Activated naive CD8-positive, alpha-beta T cell treated with anti-CD3 and anti-CD28 coated beads for 36 hours (primary cell): ENCODE data around the gene DNAH2. TPM values are rescaled to one million over a fixed set of nuclear protein-coding genes. Genes with fewer than 3 reads are reported as not detected.

Source experiments
- DNase-seq: peaks from one replicate; pipeline ENCODE4 v3.0.0; 2021
- H3K27ac Mint-ChIP-seq: one replicate; pipeline ENCODE4 v1.8.0; 2022; ENCODE audit warnings: mild to moderate bottlenecking, moderate library complexity, mixed read lengths
- H3K27me3 Mint-ChIP-seq: one replicate; pipeline ENCODE4 v1.8.0; 2022; ENCODE audit warnings: mild to moderate bottlenecking, mixed read lengths
- H3K36me3 Mint-ChIP-seq: one replicate; pipeline ENCODE4 v1.8.0; 2021; ENCODE audit warnings: mild to moderate bottlenecking, mixed read lengths
- H3K4me1 Mint-ChIP-seq: one replicate; pipeline ENCODE4 v1.8.0; 2021; ENCODE audit warnings: mixed read lengths
- H3K4me3 Mint-ChIP-seq: one replicate; pipeline ENCODE4 v1.8.0; 2022; ENCODE audit warnings: mild to moderate bottlenecking, moderate library complexity, mixed read lengths
- H3K9me3 Mint-ChIP-seq: one replicate; pipeline ENCODE4 v1.8.0; 2022; ENCODE audit warnings: mixed read lengths
- total RNA-seq, 2 experiments: library from RNA; stranded (reverse); gene quantifications; one replicate each; pipeline ENCODE4 v1.2.3, GENCODE V29; 2021

DNAH2 gene
- total RNA-seq, 2 experiments from 2014 or later: 0.04 to 0.14 TPM

DNA sequence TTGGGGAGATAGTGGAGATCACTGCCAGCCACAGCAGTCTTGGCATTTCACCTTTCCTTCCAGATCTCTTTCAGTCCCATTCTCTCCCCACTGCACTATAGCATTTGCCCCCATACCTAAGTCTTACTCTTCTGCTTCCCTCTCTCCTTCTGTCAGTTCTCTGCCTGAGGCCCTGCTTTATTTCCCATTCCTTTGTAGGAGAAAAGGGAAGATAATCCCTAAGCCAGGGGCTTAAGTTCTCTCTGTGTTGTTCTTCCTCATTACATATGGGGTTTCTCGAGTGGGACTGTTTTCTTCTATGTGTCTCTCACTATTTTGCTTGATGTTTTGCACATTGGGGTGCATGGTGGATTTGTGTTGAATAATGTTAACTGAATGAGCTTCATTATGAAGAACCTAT, 122.9 kb downstream of the DNAH2 start:
- H3K27me3 Mint-ChIP-seq: no peaks in the 10 kb centered on the region
- peaks cover 14% of the 10 kb centered on the region for H3K36me3 Mint-ChIP-seq
- H3K9me3 Mint-ChIP-seq: no peaks in the 10 kb centered on the region
- peaks cover 61% of the 10 kb centered on the region for H3K4me1 Mint-ChIP-seq
- peak overlapping the region; percentile 84 for H3K4me3 Mint-ChIP-seq
- no peak for DNase-seq
- peak overlapping the region; percentile 90 for H3K27ac Mint-ChIP-seq

DNA sequence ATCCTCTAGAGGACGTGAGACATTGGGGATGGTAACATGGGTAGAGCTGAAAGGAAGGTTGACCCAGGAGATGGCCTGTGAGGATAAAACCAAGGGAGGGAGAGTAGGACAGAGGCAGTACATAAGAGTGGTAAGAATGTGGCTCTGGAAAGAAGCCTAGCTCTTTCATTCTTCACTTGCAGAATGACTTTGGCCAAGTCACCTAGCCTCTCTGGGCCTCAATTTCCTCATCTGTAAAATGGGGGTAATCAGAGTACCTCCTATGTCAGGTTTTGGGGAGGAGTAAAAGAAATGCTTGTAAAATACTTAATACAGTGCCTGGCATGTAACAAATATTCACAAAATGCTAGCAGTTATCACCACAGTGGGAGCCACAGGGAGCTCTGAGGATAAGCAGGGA, 123.3 kb downstream of the DNAH2 start:
- peaks cover 64% of the 10 kb centered on the region for H3K4me1 Mint-ChIP-seq
- DNase-seq: no peak
- H3K27ac Mint-ChIP-seq: peak overlapping the region; percentile 90
- peaks cover 16% of the 10 kb centered on the region for H3K36me3 Mint-ChIP-seq
- peak overlapping the region; percentile 84 for H3K4me3 Mint-ChIP-seq
- no peaks in the 10 kb centered on the region for H3K27me3 Mint-ChIP-seq
- no peaks in the 10 kb centered on the region for H3K9me3 Mint-ChIP-seq

DNA sequence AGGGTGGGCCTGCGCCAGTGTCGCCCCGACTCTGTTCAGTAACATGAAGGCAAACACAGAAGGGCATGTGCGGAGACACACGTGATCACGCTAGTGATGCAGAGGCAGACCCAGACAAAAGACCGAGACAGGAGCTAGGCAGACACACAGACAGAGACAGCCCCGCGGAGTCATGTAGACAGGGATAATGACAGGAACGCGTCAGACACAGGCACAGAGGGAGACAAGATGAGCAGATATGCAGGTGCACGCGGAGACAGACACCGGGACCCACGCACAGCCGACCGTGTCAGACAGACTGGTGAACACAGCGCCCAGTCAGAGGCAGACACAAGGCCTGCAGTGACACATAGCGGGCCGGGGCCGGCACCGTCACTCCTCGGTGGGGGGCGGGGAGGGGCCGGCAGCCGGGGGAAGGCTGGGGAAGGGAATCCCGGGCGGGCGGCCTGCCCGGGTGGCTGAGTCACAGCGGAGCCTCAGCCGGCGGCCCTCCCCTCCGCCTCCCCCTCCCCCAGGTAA, 123.9 kb downstream of the DNAH2 start:
- H3K27me3 Mint-ChIP-seq: no peaks in the 10 kb centered on the region
- H3K4me3 Mint-ChIP-seq: peak overlapping the region; percentile 97
- H3K36me3 Mint-ChIP-seq: peaks cover 16% of the 10 kb centered on the region
- no peaks in the 10 kb centered on the region for H3K9me3 Mint-ChIP-seq
- peaks cover 64% of the 10 kb centered on the region for H3K4me1 Mint-ChIP-seq
- H3K27ac Mint-ChIP-seq: peak overlapping the region; percentile 98
- DNase-seq: peak; percentile 90

DNA sequence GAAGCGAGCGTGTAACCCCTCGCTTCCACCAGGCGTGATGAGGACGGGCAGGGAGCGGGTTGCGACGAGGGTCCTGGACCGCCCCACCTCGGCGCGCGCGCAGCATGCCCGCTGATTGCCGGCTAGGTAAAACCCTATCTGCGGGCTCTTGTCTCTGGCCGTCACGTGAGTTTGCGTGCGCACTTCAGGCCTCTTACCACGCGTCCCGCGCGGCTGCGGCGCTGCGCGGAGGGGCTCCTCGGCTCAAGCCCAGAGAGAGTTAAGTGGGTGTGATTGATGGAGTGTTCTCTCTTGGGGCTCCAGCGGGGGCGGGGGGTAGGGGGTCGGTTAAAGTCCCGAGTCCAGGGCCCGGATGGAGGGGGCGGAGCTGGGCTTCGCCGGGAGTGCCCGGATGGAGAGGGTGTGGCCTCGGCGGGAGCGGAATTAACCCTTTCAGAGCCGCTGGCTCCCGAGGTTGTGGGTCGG, 124.4 kb downstream of the DNAH2 start:
- peak overlapping the region; percentile 97 for H3K4me3 Mint-ChIP-seq
- no peaks in the 10 kb centered on the region for H3K27me3 Mint-ChIP-seq
- peaks cover 16% of the 10 kb centered on the region for H3K36me3 Mint-ChIP-seq
- H3K9me3 Mint-ChIP-seq: no peaks in the 10 kb centered on the region
- peak; percentile 85 for DNase-seq
- H3K4me1 Mint-ChIP-seq: peaks cover 62% of the 10 kb centered on the region
- peak overlapping the region; percentile 98 for H3K27ac Mint-ChIP-seq

DNA sequence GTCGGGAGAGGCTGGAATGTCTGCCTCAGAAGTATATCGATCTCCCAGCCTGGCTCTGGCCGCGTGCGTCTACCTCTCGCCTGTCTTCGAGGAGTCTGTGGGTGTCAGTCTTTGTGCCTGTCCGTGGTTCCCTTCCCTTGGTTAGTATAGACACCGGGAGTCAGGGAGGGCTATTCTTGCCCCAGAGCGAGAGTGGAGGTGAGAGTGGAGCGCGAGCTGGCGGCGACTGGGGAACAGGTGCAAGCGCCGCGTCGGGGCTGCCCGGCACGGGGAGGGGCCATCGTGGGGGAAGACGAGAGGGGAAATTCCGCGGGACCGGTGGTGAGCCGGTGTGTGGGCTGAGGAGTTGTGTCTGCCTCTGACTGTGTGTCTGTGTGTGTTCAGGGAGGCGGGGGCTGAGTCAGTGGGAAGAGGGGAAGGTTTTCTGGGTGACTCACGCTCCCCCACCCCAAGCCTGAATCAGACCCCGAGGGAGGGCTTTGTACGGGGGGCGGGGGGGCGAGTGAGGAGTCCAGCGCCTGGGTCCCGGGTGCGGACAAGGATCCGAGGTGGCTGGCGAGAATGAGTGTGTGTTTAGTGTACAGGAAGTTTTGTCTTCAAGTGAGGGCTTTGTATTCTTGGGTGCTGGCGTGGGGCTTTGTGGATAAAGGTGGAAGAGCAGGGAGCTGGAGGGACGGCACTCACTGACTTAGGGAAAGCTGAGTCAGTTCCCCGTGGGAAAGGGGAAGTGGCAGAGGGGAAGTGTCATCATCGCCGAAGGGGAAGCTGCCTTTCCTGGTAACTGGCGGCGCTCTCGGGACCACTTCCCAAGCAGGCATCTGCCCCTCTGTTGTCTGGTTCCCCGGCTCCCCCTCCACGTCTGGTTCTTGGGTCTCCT, 125.1 kb downstream of the DNAH2 start:
- Mint-ChIP-seq H3K4me3 (peak overlapping the region; percentile 97), H3K27me3 (no peaks in the 10 kb centered on the region), H3K27ac (peak overlapping the region; percentile 98), H3K9me3 (no peaks in the 10 kb centered on the region), H3K36me3 (peaks cover 16% of the 10 kb centered on the region), H3K4me1 (peaks cover 60% of the 10 kb centered on the region)
- DNase-seq: peak; percentile 97

DNA sequence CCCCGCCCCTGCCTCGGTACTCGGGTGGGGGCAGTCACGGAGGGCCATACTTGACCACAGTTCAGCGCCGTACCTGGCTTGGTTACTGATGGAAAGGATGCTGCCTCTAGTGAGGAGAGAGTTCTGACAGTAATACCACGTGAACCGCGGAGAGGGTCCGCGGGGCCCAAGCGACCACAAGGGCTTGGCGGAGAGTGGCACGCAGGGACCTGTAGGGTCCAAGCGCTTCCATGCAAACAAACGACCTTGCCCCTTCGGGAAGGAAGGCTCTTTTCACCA, 125.7 kb downstream of the DNAH2 start:
- Mint-ChIP-seq H3K27me3 (no peaks in the 10 kb centered on the region), H3K9me3 (no peaks in the 10 kb centered on the region), H3K4me1 (peaks cover 56% of the 10 kb centered on the region), H3K27ac (peak overlapping the region; percentile 98), H3K36me3 (peaks cover 18% of the 10 kb centered on the region), H3K4me3 (peak overlapping the region; percentile 97)
- DNase-seq: no peak

DNA sequence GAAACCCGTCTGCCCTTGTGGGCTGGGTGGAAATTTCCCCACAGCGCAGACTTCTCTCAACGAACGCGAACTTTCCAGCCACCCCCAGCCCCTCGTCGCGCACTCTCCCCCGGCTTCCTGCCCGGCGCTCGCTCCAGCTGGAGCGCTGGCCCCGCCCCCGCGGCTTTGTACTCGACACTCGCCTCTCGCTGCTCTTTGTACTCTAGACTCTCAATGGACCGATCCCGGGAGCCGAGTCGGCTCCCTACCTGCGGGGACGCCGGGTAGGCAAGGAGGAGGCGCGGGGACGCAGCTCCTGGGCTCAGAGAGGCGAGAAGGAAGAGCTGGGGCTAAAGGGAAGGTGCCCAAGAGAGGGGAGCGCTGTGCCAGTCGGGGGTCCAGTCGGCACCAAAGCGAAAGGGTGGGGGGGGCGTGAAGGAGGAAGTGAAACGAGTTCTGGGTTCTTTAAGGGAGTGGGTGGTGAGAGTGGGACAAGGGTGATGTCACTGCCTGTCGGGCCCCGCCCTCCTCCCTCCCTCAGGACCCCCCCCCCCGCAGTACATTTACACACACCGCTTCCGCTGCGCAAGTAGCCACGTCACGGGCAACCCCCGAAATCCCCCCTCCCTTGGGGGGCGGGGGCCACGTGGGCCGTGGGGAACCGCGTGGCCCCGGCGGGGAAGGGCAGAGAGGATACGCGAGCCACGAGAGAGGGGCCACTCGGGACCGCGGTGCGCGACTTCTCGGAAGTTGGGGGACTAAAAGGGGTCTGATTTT, 126.2 kb downstream of the DNAH2 start:
- Mint-ChIP-seq H3K36me3 (peaks cover 19% of the 10 kb centered on the region), H3K27me3 (no peaks in the 10 kb centered on the region), H3K4me3 (peak overlapping the region; percentile 97), H3K9me3 (no peaks in the 10 kb centered on the region), H3K27ac (peak overlapping the region; percentile 98), H3K4me1 (peaks cover 52% of the 10 kb centered on the region)
- peak; percentile 92 for DNase-seq

DNA sequence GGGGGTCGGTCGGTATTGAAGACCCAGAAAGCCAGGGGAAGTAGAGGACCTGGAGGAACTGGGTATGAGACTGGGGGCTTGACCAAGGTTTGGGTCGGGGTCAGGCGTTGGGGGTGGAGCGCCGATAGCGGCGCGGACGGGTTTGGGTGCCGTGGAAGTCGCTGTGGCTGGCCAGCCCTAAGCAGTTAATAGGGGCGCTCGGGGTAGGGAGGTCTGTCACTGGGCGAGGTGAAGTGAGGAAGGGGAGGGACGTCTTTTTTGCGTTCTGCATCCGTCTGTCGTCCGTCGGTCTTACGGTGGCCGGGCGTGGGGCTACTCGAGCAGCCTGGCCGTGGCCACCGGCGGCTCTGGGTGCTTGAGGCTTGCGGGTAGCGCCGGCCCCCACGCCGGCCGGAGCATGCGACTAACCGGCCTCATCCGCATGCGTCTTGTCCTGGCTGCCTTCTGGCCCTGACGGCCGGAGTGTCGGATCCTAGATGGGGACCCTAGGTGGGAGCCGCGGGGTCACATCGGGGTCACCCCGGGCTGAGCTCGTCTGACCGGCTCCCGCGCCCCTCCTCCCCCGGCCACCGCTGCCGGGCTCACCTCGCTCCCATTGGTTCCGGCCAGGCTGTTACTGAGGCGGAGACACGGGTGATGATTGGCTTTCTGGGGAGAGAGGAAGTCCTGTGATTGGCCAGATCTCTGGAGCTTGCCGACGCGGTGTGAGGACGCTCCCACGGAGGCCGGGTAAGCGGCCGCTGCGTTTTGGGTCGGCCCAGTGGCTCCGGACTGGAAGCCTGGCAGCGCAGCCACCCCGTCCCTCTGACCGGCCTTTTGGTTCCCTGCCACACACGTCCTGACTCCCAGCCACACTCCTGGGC, 127.0 kb downstream of the DNAH2 start:
- DNase-seq: peak; percentile 90
- peak overlapping the region; percentile 98 for H3K27ac Mint-ChIP-seq
- H3K36me3 Mint-ChIP-seq: peaks cover 20% of the 10 kb centered on the region
- peak overlapping the region; percentile 97 for H3K4me3 Mint-ChIP-seq
- H3K27me3 Mint-ChIP-seq: no peaks in the 10 kb centered on the region
- H3K4me1 Mint-ChIP-seq: peaks cover 45% of the 10 kb centered on the region
- H3K9me3 Mint-ChIP-seq: no peaks in the 10 kb centered on the region

DNA sequence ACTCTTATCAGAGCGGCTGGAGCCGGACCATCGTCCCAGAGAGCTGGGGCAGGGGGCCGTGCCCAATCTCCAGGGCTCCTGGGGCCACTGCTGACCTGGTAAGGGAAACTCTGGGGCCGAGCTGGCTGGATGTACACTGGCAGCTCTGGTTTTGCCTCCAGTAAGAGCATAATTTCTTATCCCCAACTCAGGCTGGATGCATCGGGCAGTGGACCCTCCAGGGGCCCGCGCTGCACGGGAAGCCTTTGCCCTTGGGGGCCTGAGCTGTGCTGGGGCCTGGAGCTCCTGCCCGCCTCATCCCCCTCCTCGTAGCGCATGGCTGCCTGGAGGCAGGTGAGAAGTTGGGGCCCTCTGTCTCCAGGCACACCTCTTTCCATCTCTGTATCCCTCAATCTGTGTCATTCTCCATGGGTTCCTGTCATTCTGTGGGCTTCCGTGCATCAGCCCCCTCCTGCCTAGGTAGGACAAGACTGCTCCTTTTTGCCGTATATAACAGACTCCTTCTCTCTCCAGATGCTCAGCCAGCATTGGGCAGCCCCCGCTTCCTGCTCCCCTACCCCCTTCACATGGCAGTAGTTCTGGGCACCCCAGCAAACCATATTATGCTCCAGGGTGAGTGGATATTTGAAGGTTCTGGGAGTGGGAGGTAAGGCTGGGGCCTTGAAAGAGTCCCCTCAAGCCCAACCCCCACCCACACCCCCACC, 128.0 kb downstream of the DNAH2 start:
- peak overlapping the region; percentile 97 for H3K4me3 Mint-ChIP-seq
- H3K36me3 Mint-ChIP-seq: peaks cover 28% of the 10 kb centered on the region
- no peaks in the 10 kb centered on the region for H3K27me3 Mint-ChIP-seq
- no peak for DNase-seq
- peak overlapping the region; percentile 98 for H3K27ac Mint-ChIP-seq
- H3K9me3 Mint-ChIP-seq: no peaks in the 10 kb centered on the region
- H3K4me1 Mint-ChIP-seq: peaks cover 45% of the 10 kb centered on the region

DNA sequence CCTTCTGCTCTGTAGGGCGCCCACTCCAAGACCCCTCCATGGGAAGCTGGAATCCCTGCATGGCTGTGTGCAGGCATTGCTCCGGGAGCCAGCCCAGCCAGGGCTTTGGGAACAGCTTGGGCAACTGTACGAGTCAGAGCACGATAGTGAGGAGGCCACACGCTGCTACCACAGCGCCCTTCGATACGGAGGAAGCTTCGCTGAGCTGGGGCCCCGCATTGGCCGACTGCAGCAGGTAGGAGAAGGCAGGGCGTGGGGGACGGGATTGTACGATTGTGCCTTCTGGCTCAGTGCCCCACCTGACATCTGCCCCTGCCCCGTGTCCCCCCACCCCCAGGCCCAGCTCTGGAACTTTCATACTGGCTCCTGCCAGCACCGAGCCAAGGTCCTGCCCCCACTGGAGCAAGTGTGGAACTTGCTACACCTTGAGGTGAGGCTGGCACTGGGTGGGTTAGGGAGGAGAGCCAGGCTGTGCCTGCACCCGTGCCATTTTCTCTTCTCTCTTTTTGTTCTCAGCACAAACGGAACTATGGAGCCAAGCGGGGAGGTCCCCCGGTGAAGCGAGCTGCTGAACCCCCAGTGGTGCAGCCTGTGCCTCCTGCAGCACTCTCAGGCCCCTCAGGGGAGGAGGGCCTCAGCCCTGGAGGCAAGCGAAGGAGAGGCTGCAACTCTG, 128.7 kb downstream of the DNAH2 start:
- Mint-ChIP-seq H3K27me3 (no peaks in the 10 kb centered on the region), H3K36me3 (peaks cover 32% of the 10 kb centered on the region), H3K4me1 (peaks cover 44% of the 10 kb centered on the region), H3K27ac (peak overlapping the region; percentile 56), H3K4me3 (peak overlapping the region; percentile 97), H3K9me3 (no peaks in the 10 kb centered on the region)
- DNase-seq: no peak

DNA sequence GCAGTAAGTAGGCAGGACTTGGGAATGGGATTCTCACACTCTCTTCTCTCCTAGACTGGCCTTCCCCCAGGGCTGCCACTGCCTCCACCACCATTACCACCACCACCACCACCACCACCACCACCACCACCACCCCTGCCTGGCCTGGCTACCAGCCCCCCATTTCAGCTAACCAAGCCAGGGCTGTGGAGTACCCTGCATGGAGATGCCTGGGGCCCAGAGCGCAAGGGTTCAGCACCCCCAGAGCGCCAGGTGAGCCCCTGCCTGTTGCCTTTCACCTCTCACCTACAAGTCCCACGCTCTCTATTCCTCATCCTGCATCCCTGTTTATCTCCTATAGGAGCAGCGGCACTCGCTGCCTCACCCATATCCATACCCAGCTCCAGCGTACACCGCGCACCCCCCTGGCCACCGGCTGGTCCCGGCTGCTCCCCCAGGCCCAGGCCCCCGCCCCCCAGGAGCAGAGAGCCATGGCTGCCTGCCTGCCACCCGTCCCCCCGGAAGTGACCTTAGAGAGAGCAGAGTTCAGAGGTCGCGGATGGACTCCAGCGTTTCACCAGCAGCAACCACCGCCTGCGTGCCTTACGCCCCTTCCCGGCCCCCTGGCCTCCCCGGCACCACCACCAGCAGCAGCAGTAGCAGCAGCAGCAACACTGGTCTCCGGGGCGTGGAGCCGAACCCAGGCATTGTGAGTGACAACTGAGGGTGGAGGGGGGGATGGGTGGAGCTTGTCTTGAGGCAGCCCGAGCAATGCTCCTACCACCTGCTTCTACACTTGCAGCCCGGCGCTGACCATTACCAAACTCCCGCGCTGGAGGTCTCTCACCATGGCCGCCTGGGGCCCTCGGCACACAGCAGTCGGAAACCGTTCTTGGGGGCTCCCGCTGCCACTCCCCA, 129.5 kb downstream of the DNAH2 start:
- no peak overlapping the region for H3K27ac Mint-ChIP-seq
- peaks cover 39% of the 10 kb centered on the region for H3K36me3 Mint-ChIP-seq
- no peak for DNase-seq
- H3K4me1 Mint-ChIP-seq: peaks cover 46% of the 10 kb centered on the region
- H3K4me3 Mint-ChIP-seq: peak overlapping the region; percentile 63
- no peaks in the 10 kb centered on the region for H3K9me3 Mint-ChIP-seq
- no peaks in the 10 kb centered on the region for H3K27me3 Mint-ChIP-seq

DNA sequence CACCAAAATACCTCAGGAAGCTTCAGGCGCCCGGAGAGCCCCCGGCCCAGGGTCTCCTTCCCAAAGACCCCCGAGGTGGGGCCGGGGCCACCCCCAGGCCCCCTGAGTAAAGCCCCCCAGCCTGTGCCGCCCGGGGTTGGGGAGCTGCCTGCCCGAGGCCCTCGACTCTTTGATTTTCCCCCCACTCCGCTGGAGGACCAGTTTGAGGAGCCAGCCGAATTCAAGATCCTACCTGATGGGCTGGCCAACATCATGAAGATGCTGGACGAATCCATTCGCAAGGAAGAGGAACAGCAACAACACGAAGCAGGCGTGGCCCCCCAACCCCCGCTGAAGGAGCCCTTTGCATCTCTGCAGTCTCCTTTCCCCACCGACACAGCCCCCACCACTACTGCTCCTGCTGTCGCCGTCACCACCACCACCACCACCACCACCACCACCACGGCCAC, 130.6 kb downstream of the DNAH2 start:
- DNase-seq: no peak
- H3K4me1 Mint-ChIP-seq: peaks cover 40% of the 10 kb centered on the region
- no peaks in the 10 kb centered on the region for H3K27me3 Mint-ChIP-seq
- peak overlapping the region; percentile 54 for H3K27ac Mint-ChIP-seq
- peaks cover 45% of the 10 kb centered on the region for H3K36me3 Mint-ChIP-seq
- no peaks in the 10 kb centered on the region for H3K9me3 Mint-ChIP-seq
- peak overlapping the region; percentile 32 for H3K4me3 Mint-ChIP-seq

DNA sequence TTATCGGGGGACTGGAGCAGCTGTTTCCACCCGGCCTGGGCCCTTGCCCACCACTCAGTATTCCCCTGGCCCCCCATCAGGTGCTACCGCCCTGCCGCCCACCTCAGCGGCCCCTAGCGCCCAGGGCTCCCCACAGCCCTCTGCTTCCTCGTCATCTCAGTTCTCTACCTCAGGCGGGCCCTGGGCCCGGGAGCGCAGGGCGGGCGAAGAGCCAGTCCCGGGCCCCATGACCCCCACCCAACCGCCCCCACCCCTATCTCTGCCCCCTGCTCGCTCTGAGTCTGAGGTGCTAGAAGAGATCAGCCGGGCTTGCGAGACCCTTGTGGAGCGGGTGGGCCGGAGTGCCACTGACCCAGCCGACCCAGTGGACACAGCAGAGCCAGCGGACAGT, 131.2 kb downstream of the DNAH2 start:
- Mint-ChIP-seq H3K9me3 (no peaks in the 10 kb centered on the region), H3K4me1 (peaks cover 41% of the 10 kb centered on the region), H3K36me3 (peaks cover 45% of the 10 kb centered on the region), H3K4me3 (no peak overlapping the region), H3K27ac (no peak overlapping the region), H3K27me3 (no peaks in the 10 kb centered on the region)
- DNase-seq: no peak
